Retina (tissue), 1 donor: Measurements from ENCODE around the gene ARHGEF38.
A peak's percentile ranks its signal among the peaks of the same experiment; 100 is the strongest.

ENCODE experiments used
- DNase-seq: peaks from one replicate; pipeline ENCODE4 v3.0.0-alpha.2; 2016

Gene ARHGEF38, protein sequence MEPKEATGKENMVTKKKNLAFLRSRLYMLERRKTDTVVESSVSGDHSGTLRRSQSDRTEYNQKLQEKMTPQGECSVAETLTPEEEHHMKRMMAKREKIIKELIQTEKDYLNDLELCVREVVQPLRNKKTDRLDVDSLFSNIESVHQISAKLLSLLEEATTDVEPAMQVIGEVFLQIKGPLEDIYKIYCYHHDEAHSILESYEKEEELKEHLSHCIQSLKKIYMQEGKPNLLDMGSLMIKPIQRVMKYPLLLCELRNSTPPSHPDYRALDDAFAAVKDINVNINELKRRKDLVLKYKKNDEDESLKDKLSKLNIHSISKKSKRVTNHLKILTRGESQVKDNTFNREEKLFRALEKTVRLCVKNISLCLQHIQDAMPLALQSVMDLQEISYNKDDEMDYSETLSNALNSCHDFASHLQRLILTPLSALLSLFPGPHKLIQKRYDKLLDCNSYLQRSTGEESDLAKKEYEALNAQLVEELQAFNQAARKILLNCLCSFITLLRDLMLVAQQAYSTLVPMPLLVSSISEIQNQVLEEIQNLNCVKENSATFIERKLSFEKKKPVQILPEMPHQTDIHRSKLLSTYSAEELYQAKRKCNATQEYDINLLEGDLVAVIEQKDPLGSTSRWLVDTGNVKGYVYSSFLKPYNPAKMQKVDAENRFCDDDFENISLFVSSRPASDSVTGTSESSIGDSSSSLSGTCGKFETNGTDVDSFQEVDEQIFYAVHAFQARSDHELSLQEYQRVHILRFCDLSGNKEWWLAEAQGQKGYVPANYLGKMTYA

DNA sequence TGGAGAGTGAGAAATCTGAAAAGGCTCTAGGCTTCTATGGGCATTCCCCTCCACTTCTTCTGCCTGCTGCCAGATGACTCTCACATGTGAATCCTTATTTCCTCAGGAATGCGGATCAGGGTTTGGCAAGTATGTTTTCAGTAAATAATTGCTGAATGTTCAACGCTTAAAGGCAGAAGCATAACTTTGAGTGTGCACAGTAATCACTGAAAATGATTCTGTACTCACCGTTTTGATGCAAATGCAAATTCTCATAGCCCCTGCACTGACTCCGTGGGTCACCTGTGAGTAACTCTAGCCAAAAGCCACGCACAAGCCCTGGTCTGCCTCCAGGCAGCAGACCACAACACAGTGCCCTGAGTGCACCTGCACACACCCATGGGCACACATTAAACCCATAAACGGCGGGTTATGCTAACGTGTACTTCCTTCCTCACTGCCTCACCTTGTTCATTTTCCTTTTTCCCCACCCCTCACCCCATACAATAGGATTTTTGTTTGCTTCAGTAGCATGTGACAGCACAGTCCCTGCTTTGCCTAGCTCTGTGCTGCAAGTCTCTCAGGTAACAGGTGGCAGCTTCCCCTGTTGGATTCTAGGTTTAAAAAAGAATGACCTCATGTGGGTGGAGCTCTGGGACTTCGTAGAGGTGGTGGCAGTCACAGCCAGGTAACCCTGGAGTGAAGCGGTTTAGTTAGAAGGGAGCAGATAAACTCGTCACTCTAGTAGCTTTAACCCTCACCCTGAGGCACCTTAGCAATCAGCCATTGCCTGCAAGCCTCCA, at the start of gene ARHGEF38:
ARHGEF38 (plus strand) TSS at position 656 of the 782 bp plus-strand sequence. CDS start 146 bp downstream, outside the sequence.
- DNase-seq: no peak

DNA sequence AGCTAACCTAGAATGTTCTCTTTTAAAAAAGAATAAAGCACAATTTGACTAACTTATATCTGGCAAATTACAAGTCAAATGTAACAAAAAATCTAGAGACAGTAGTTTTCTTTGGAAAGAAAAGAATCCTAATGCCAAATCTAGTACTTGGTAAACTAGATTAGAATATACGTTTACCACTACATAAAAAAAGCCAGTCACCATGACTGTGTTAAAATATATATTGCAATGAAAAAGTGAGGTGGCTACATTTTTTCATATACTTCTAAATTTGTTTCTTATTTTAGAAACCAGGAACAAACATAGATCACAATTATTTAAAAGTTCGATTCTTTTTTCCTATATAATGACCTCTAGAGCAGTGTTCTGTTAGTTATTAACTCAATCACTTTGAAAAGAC, 48.9 kb upstream of the ARHGEF38 start:
- DNase-seq: no peak

DNA sequence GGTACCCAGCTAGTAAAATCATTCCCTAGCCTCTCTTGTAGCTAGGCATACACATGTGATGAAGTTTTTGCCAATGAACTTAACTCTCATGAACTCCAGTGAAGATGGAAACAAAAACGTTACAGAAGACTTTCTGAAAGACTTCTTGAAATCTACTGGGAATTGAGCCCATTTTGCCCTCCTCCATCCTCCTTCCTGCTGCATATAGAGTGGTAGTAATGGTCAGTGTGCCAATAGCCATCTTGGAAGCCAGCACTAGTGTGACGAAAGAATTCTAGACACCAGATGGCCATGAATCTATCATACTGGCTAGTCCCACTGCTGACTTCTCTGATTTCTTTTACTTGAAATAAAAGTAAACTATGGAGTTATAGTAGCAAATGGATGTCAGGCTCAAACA, 47.7 kb upstream of the ARHGEF38 start:
- DNase-seq: no peak

DNA sequence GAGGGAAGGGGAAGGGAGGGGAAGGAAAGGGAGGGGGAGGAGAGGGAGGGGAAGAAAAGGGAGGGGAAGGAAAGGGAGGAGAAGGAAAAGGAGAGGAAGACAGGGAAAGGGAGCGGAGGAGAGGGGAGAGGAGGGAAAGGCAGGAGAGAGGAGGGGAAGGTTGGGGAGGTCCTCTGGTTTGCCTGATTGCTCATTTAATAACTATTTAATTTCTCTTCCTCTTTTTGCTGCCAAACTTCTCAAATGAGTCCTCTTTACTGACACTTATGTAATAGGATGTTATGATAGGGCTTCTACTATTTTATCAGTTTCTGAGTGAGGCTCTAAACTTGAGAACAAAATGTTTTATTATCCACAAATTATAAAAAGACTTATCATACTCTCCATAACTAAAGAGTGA, 43.1 kb upstream of the ARHGEF38 start:
- no peak for DNase-seq

DNA sequence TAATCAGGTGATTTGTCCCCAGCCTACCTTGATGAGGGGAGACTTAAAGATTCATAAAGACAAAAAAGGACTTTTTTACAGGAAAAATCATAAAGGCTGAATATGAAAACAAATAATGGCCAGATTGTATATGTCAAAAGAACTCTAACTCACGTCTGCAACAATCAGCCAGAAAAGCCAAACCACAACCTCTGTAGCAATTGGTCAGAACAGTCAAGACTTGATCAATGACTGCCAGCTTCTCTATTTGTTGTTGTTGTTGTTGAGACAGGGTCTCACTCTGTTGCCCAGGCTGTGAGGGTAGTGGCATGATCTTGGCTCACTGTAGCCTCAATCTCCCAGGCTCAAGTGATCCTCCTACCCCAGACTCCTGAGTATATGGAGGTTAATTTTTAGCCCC, 42.7 kb upstream of the ARHGEF38 start:
- DNase-seq: no peak

DNA sequence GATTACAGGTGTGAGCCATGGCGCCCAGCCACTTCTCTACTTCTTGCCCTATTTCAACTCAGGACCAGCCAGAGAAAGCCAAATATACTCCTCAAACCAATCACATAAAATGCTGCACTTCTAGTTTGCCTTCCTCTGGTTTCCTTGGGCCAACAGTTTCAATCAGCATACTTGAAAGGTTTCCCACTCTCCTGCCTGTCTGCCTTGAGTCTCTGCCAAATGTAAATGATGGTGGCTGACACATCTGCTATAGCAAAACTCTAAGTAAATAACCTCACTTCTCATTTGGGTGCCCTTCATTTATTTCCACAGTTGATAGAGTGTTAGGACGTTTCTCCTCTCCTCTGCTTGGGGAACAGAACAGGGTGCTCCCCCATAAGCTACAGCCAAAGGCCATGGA, 42.2 kb upstream of the ARHGEF38 start:
- DNase-seq: no peak

DNA sequence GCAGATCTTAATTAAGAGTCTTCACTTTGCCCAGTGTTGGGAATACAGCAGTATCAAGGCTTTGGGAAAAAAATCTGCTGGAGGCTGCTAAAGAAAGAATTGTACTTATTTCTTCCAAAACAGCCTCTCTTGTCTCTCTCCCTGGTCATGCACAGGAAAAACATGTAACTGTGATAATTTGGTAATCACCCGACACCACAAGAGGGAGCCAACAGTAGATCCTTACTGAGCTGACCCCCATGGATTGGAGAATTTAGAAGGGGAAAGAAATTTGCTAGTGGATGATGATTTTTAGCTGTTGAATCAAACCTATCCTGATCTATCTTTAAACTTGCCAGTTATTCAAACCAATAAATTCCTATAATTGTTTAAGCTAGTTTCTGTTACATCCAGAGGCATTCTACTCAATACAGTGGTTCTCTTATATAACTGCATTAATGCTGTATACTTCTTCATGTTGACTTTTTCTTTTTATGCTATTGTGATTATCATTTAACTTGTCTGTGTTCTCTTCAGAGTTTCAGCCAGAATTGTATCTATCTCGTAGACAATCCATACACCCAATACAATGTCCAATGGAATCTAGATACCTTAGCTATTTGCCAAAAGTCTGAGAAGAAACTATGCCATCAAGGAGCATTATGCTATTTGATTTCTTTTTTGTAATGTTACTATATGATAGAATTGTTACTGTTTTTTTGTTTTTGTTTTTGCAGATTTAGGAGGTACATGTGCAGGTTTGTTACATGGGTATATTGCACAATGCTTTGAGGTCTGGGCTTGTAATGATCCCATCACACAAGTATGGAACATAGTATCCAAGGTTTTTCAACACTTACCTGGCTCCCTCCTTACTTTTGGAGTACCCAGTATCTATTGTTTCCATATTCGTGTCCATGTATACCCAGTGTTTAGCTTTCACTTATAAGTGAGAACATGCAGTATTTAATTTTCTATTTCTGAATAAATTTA, 31.3 kb upstream of the ARHGEF38 start:
- DNase-seq: peak; percentile 40

DNA sequence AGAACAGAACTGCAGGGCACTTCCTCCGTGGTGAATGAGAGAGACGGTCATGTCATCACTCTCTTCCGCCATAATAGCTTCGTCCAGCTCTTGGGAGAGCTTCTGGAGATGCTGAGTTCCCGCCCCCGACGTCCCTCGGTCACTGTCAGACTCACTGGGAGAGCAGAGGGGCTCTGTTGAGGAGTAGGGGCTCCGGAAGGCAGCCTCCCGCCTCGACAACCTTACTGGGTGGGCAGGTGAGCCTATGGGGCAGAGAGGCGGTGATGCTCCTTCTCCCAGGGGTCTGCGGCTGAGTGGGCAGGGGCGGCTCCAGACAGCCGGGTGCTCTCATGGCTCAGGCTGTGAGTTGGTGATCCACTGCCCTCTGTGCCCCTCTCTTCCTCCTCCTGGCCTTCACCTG, 25.8 kb upstream of the ARHGEF38 start:
- no peak for DNase-seq

DNA sequence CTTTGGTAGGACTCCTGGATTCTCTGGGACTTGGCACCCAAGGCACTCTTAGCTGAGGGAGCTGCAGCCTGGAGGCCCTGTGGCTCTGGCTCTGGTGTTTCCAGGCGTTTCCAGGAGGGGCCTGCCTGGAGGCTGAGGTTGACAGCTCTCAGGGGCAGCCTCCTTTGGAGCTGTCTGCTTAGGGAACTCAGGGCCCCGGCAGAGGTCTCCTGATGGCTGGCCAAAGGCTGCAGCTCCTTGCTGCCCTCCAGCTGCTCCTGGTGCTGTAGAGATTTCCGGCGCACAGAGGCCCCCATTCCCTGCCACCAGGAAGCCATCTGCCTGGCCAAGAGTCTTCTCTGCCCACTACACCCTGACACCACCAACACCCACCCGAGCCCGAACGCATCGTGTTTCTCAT, 25.3 kb upstream of the ARHGEF38 start:
- DNase-seq: no peak

DNA sequence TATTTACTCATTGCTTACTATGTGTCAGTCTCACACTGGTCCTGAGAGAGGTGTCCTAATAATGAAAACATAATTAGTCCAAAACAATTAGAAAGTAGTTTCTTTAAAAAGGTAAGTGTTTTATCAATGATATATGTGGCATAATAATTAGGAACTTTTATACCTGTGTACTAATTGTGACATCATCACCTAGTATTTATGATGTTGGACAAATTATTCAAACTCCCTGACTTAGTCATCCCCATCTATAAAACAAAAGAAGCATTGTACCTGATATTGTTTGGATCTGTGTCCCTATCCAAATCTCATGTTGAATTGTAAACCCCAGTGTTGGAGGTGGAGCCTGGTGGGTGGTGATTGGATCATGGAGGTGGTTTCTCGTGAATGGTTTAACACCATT, 15.8 kb upstream of the ARHGEF38 start:
- DNase-seq: no peak

DNA sequence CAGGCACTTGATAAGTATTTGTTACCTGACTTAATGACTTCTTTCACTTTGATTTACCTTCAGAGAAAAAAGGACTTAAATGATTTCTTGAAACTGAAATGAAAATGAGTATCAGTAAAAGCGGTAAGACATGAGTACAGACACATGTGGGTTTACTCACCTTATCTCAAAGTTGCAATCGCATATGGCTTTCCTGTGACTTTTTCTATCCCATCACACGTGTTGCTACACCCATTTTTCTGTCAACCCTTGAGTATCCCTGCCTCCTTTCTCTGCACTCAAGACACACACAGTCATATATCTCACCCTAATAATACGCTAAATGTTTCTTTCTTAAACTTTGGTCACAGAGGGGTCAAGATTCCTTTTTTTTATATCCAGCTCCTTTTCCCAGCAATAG, 11.0 kb upstream of the ARHGEF38 start:
- no peak for DNase-seq

DNA sequence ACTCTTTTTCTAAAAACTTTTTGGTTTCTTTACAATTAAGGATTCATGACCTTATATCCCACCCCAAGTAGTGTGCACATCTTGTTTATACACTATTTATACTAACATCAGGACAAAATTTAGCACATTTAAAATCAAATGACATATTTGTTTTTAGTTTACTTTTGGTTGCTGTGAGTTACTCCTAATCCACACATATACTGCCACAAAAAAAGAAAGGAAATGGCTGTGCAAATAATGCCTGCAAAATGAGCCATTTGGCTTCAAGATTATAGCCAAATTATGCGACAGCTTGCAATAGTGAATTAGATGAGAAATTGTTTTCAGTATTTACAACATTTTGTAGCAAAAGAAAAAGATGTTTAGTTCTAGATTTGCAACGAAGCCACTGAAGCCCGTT, 10.4 kb upstream of the ARHGEF38 start:
- no peak for DNase-seq

DNA sequence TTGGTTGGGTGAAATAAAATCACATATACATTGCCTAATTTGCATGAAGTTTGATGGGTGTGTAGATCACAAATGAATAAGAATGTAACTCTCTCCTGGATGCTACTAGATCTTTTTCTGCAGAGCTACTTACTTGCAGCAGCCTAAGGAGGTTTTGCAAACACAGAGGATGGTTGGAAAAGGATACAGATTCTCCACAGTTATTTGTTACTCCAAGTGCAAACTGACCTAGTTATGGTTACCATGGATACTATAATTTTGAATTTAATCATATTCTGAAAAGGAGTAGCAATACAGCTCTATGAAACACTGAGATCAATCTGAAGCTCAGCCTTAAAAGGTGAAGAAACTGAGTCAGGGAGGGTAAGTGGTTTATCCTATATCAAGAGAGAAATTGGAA, 9.1 kb upstream of the ARHGEF38 start:
- no peak for DNase-seq

DNA sequence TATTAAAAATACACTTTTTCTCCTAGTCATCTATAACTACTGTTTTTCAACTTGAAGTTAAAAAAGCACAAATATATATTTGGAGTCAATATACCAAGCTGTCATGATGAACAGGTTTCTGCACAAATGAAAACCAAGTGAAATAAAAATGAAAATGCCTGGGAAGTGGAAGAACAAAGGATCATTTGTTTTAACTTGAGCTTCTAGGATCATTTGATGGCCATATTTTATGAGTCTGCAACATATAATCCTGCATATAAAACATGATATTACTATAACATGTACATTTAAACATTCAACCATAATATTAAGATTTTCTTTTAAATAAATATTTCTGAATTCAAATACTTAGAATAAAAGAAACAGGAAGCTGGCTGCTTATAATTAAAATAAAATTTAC, 8.5 kb upstream of the ARHGEF38 start:
- DNase-seq: no peak

DNA sequence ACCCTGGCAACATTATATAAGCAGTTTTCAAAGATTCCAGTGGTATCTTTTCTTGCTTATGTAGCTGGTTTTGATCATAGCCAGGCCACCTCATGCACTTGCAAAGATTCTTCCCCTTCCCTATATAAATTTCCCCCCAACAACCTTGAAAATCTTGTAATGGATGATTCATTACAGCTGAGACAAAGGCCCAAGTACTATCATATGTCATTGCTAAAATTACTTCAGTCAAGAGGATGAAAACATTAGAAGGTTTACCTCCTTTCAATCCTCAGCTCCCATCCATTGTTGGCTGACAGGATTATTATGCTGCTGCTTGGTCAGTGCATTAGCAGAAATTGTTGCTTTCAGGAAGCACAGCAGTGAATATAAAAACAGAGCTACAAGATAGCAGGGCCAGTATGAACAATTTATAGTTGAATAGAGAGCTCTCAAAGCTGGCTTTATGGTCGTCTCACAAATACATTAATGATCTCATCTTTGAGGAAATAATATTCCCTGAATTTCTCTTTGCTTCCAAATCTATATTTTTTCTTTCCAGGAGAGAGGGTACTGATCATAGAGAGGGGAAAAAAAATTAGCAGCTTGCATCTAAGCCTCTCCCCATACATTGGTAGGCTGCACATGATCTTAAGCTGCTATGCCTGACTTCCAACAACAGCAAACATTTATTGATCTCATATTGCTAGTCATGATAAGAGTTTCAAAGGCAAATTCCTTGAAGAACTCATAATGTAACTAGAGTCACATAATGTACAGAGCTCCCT, 7.7 kb upstream of the ARHGEF38 start:
- no peak for DNase-seq

DNA sequence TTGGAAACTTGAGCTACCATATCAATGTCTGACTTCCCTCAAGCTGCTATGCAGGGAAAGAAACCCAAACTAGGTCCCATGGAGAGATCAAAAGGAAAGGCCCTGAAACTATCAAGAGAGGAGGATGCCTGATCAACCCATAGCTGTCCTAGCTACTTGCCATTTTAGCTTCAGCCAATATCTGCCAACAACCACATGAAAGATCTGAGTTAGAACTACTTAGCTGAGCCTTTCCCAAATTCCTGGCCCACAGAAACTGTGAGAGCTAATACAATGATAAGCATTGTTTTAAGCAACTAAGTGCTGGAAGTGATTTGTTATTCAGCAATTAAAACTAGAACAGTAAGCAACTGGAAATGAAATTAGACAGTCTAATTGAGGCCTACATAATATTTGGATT, 6.3 kb upstream of the ARHGEF38 start:
- no peak for DNase-seq

DNA sequence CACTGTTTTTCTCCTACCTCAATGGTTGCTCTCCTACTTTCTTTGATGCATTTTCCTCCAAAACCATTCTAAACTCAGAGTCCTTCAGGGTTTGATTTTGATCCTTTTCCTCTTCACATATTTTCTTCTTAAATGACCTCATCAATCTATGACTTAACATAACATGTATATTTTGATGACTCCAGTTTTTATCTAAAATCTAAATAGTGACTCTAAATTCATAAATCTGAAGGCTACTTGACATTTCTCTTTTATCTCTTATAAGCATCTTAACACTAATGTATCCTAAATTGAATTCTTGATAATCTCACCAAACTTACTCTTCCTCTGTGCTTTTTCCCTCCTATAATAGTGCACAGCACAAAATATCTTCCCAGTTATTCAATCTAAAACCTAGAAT, 4.7 kb upstream of the ARHGEF38 start:
- DNase-seq: no peak

DNA sequence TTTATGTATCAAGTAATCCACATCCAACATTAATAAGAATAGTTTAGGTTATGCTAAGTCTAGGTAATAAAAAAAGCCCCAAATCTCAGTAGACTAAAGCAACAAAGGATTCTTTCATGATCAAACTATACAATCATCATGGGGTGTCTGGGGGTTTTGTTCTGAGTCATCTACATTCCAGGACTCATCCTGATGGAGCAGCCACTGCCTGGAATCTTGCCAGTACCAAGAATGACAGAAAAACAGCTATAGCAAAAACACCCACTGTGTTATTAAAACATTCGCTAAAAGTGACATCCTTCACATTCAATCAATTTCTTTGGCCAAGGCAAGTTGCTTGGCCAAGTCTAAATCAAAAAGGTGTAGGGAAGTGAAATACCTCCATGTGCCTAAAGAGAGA, 3.9 kb upstream of the ARHGEF38 start:
- DNase-seq: no peak

DNA sequence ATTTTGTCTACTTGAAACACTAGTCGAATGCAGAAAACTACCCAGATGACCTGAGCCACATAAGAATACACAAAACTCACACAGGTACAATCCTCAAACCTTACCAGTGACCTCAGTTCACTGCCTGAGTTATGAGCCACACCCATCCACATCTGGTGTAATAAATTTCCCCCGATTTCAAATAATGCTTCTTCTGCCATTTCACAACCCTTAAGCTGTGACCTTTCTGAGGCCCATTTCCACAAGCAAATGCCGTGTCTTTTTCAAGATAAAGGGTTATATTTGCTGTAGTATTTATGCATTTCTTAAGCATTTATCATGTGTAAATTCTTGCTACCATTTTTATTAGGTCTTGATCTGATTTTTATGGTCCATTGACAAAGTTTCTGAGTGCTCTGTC, 1.8 kb upstream of the ARHGEF38 start:
- DNase-seq: no peak

DNA sequence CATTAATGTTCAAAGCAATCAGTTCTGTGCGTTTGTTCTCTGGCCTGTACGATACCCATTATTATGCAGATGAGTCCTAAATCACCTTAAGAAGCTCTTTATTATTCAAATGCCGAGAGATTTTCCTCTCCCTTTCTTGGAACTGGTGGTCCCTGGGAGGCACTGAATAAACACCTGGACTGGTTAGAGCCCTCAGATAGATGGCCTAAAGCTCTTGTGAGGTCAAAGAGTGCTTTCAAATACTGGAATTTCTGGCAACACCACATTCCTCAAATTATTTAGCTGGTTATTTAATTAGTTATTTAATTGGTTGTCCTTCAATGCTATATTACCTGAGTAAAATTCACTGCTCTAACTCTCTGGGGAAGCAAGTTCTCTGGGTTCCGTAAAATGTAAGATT, 3.0 kb downstream of the ARHGEF38 start:
- DNase-seq: no peak

DNA sequence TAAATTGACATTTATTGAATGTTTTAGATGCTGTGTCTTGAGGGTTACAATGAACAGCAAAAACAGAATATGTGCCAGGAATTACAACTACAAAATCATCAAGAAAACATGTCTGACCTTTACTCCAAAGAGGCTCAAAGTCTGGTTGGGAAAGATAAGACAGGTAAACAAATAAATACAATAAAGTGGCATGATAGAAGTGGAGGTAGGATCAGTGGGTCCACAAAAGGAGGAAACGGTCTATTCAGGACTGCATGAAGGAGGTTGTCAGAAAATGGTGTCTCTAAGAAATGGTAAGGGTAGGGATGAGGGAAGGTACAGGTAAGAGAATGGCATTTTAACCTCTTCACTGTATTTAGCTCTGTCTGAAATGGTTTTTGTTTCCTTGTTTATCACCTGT, 3.8 kb downstream of the ARHGEF38 start:
- DNase-seq: no peak

DNA sequence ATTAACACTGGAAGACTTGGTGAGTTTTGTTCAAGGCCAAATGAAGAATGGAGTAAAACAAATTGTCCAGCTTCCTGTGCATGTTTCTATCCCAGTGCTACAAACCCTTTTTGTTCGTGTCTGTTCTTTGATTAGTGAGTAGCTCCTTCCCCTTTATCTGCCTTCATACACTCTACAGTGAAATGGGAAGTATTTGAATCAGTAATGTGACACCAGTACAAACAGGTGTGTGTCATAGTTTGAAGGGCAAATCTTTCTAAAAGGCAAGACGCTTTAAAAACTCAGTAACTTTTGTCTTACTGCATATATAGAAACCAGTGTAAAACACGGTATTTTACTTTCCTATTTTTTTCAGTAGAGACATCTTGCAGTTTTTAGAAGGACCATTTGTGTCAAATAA, 5.9 kb downstream of the ARHGEF38 start:
- DNase-seq: no peak
